Activated naive CD8-positive, alpha-beta T cell (primary cell): ENCODE results near the gene TIGIT.

Experiments used
- H3K27ac Mint-ChIP-seq: one replicate; pipeline ENCODE4 v1.8.0; 2021; ENCODE audit warnings: mixed read lengths
- H3K27me3 Mint-ChIP-seq: one replicate; pipeline ENCODE4 v1.8.0; 2021; ENCODE audit warnings: mixed read lengths
- H3K36me3 Mint-ChIP-seq: one replicate; pipeline ENCODE4 v1.8.0; 2021; ENCODE audit warnings: mixed read lengths
- H3K4me1 Mint-ChIP-seq: one replicate; pipeline ENCODE4 v1.8.0; 2021; ENCODE audit warnings: low read depth, mixed read lengths
- H3K4me3 Mint-ChIP-seq: one replicate; pipeline ENCODE4 v1.8.0; 2021; ENCODE audit warnings: mild to moderate bottlenecking, mixed read lengths
- H3K9me3 Mint-ChIP-seq: one replicate; pipeline ENCODE4 v1.8.0; 2021; ENCODE audit warnings: low read depth, mixed read lengths

TIGIT gene

DNA sequence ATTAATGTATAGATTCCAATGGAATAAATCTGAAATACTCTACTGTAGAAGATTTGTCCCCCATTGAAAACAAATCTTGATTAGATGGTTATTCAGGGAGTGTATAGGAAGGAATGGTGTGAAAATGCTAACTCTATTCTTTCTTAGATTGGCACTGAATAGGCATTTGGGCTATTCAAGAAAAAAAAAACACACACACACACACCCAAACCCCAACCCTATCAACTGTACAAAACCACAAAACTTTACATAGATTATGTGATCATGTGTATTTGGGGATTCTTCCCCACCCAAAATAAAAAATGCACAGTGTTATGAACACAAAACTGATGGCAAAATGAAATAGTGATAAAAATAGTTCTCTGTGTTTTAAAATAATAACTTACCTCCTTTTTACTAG lies 61.8 kb downstream of the TIGIT start:
- Mint-ChIP-seq H3K27me3 (no peaks in the 10 kb centered on the region), H3K4me3 (no peak overlapping the region), H3K27ac (no peak overlapping the region), H3K9me3 (no peaks in the 10 kb centered on the region), H3K36me3 (peaks cover 3% of the 10 kb centered on the region), H3K4me1 (no peaks in the 10 kb centered on the region)

DNA sequence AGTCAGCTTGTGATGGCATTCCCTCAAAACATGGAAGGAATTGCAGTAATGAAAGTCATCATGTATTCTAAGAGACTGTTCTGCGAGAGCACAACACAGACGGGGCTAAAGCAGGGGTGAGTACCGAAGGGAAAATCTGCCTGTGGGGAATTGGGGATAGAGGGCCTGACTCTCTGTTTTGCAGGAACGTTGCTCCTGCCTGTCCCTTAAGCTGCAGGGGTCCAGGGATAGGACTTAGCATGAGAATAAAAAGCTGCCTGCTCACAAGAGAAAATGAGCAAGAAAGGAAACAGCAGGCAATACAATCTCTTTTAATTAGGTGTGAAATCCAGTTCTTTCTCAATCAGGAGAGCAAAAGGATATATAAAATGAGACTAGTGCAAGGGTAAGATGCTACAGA lies 62.2 kb downstream of the TIGIT start:
- Mint-ChIP-seq H3K36me3 (peaks cover under 1% of the 10 kb centered on the region), H3K9me3 (no peaks in the 10 kb centered on the region), H3K4me1 (no peaks in the 10 kb centered on the region), H3K4me3 (no peak overlapping the region), H3K27me3 (no peaks in the 10 kb centered on the region), H3K27ac (no peak overlapping the region)

DNA sequence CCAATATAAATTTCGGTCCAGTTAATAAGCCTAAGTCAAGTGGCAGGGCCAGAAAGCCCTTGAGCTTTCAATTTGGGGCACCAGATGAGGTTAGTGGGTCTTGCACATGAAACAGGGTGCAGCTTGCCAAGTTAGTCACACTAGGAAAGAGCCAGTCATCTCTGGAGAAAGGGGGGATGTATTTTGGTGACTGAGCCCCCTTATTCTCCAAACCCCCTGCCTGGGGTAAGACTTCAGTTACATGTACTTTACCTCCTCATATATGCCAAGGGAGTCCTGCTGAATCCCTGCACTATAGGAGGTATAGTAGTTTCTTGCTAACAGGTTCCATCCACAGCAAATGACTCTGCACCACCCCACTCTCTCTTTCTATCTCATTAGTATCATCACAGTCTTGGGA lies 62.7 kb downstream of the TIGIT start:
- Mint-ChIP-seq H3K4me1 (no peaks in the 10 kb centered on the region), H3K27ac (no peak overlapping the region), H3K27me3 (no peaks in the 10 kb centered on the region), H3K9me3 (no peaks in the 10 kb centered on the region), H3K4me3 (no peak overlapping the region), H3K36me3 (peaks cover 3% of the 10 kb centered on the region)
